HG03571 (cell line): ENCODE measurements around the gene LPP.

Experiments used
- ATAC-seq: cut with Tn5 transposase; IDR thresholded peaks from one replicate; pipeline ENCODE4 v1.9.1; 2021; ENCODE audit not compliant: unreplicated experiment

The LPP gene

GRCh38 chr3:188219147-188219546 lies 65.2 kb downstream of the LPP start:
- no peak for ATAC-seq

GRCh38 chr3:188220097-188220788 lies 66.3 kb downstream of the LPP start:
- ATAC-seq = no peak

DNA sequence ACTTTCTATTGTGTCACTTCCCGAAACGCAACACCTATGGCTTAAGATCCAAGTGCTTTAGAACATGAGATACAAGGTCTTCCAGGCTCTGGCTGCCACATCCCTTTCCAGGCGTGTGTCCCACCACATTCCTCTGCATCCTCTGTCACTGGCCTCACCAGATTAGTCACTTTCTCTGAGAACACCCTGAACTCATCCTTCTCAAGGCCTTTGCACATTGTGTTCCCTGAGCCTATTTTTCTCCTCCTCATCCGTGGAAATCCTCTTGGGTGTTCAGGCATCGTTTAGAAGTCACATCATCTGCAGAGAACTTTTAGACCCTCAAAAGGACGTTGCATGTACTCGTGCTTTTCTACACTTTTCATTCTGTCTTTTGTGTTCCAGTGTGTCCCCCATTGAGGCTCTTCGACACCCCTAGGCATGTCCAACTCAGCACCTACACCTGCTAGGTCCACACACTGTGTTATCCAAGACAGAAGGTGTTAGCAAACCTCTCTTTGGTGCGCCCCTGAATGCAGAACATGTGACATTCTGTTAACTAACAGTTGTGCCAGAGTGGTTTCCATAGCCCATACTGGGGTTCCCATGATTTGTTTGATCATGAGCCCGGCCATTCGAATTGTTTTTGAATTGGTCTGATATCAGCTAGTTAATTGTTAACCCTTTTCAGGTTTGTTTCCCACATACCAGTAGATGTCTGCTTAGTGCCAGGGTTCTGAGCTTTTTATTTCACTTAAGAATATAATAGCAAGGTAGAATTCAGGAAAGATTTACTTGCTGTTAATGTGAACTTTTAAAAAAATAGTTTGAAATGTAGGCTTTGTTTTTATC lies 67.2 kb downstream of the LPP start:
- ATAC-seq = no peak

- ATAC-seq = no peak
These were observed 70.0 kb downstream of the LPP start for GRCh38 chr3:188223936-188224335.

GRCh38 chr3:188227442-188227841 lies 73.5 kb downstream of the LPP start:
- ATAC-seq = no peak

GRCh38 chr3:188229177-188229576 lies 75.2 kb downstream of the LPP start:
- no peak for ATAC-seq

DNA sequence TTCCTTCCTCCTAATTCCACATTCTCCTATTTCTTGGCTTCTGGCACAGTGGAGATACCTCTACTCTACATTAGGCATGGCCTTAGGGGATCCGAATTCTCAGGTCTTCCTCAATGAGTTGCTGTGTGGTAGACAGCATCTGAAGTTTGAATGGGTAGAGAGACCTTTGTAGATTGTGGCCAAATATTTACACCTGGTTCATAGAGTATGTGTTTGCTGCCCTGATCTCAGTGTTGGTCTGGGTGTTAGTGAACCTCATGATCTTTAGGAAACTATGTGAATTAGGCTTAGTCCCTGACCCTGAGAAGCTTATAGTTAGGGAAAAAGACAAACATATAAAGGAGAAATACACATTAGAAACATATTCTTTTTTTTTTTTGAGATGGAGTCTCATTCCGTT lies 75.8 kb downstream of the LPP start:
- ATAC-seq = no peak

DNA sequence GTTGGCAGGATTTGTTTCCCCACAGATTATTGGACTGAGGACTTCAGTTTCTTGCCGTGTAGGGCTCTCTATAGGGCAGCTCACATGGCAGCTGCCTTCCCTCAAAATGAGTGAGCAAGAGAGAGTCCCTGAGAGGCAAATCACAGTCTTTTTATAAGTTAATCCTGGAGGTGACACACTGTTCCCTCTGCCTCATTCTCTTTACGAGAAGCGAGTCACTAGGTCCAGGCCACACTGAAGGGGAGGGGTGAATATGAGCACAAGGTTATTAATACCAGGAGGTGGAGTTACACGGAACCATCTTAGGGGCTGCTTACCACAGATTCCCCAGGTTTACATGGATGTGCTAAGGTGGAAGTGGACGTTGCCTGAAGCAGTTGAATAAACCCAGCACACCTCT lies 77.0 kb downstream of the LPP start:
- ATAC-seq = no peak

DNA sequence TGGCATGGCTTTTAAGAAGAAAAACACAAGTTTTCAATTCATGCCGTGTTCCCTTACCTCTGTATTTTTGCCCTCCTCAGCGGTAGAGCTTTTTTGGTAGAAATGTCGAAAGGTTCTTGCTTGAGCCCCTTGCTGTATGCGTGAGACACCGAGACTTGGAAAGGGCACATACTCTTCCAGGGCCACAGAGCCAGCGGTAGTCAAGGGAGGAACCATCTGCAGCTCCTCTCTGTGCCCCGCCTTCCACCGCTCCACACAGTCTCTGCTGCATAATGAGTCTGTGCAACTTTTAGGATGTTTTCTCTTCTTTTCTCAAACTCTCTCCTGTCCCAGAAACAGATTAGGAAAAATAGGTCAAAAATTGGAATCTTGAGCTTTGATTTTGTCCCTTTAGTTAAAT lies 77.5 kb downstream of the LPP start:
- ATAC-seq = no peak

GRCh38 chr3:188232656-188233055 lies 78.7 kb downstream of the LPP start:
- no peak for ATAC-seq

DNA sequence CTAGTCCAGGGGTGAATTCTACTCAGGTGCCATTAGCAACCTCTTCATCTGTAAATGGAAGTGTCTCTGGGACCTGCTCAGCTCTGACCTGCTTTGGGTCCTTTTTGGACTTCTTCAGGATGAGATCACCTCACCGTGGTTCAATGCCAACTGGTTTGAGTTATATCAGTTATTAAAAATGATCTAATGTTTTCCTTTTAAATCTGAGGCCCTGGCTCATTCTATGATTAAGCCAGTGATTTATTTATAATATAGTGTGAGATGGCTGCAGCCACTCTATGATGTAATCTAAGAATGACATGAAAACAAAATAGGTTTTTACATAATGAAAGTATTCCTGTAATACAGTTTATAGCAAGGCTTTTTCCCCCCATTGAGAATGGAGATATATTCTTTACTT lies 79.4 kb downstream of the LPP start:
- no peak for ATAC-seq

DNA sequence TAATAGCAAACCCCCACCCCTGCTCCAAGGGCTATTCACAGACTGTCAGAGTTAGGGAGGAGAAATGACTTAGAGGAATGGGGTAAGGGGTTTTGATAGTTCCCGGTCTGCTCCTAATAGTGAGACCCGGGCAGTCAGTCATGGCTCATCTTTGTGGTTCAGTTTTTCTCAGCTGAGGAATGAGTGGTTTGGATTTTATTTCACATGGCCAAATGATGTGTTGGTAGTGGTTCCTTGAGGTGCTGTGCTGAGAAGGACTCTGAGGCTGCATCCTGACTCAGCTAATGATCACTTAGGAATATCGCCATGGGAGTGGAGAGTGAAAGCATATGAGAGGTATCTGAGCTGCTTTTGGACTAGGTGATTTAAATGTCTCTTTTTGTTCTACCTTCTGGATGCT lies 80.2 kb downstream of the LPP start:
- ATAC-seq = no peak

DNA sequence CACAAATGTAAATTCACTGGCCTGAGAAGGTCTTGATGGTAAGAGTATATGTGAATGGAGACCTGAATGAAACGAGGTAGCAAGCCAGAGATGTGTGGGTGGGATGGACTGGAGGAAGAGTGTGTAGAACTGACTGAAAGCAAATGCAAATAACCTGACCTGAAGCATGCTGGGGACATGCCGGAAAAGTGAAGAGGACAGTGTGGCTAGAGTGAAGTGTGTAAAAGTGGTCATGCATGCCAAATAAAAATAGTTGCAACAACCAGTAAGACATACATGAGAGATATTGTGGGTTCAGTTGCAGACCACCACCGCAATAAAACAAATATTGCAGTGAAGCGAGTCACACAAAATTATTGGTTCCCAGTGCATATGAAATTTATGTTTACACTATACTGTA lies 82.3 kb downstream of the LPP start:
- no peak for ATAC-seq

- no peak for ATAC-seq
These were observed 85.1 kb downstream of the LPP start for GRCh38 chr3:188239035-188239434.

- ATAC-seq = no peak
These were observed 85.6 kb downstream of the LPP start for GRCh38 chr3:188239577-188239976.

GRCh38 chr3:188240189-188240981 lies 86.4 kb downstream of the LPP start:
- ATAC-seq = no peak

- ATAC-seq = no peak
These were observed 87.1 kb downstream of the LPP start for GRCh38 chr3:188241072-188241471.

DNA sequence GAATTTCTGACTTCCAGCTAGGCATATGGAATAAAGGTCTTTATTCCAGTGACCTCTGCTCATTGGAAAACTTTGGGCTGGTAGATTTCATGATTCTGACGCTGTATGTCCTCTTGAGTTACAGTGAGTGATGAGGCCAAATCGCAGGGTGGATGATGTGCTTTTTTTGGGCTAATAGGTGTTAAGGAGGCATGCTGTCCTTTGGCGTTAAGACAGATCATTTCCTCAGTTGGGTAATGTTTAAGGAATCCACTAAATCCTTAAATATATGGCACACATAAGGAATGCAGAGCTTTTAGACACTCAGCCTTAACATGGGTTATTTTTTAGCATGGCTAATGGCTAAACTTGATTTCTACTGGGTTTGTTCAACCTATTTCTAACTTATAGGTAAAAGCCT lies 87.9 kb downstream of the LPP start:
- ATAC-seq = no peak

- no peak for ATAC-seq
These were observed 88.6 kb downstream of the LPP start for GRCh38 chr3:188242436-188243123.

DNA sequence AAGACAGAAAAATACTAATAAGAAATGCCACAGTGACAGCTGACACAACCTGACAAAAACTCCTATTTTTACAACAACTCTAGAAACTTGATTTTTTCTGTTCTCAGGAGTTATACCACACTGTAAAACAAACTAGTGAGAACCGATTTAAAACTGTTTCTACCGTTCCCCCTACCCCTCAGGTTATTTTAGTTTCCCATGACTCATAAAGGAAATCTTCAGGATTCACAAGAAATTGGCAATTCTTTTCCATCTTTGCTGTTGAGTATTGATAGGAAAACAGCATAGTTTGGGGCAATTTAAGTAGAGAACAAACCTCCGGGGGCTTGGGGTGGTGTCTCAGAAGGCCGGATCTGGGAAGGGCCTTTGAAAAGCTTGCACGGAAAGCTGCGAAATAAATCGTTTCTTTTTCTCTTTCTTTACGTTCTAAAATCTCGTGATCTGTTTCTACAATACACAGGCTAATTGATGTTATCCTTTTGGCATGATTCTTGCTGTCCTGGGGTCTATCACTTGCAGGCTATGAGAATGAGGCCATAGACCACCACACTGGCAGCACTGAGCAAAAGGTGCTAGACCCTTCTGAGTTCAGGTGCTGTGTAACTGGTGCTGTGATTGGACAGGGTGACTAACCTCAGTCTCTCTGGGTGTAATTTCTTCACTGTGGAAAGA lies 89.3 kb downstream of the LPP start:
- no peak for ATAC-seq

- no peak for ATAC-seq
These were observed 90.5 kb downstream of the LPP start for GRCh38 chr3:188244395-188244861.
